SK-N-SH (cell line): ENCODE measurements around the gene NOCT. TPM values are rescaled to one million over a fixed set of nuclear protein-coding genes. Genes with fewer than 3 reads are reported as not detected.
A peak's percentile ranks its signal among the peaks of the same experiment; 100 is the strongest.

Source experiments
- CTCF ChIA-PET: fragments of 300-600, 350-600 bp; formaldehyde crosslinking; extraction: SDS; loops from one replicate; lab custom pipeline; 2021; lab: Yijun Ruan, JAX
- POLR2A ChIA-PET: fragments of 350-600 bp; sonication (Branson Sonifier 250); formaldehyde crosslinking; extraction: SDS; loops from one replicate; lab custom pipeline; 2020; ENCODE audit warnings: antibody characterized with exemption, inconsistent platforms; lab: Yijun Ruan, JAX
- DNase-seq: peaks from one replicate; pipeline ENCODE4 v3.0.0; 2012
- H2AFZ ChIP-seq: fragments of 200-600 bp; sonication (generic); 2 replicates; pipeline ENCODE4 v1.8.1; 2016; ENCODE audit warnings: antibody characterized with exemption, mild to moderate bottlenecking, low read depth
- H3F3A ChIP-seq: fragments of 200-600 bp; sonication (generic); replicated peaks from 2 replicates; pipeline ENCODE3; 2016; ENCODE audit warnings: antibody characterized with exemption, mild to moderate bottlenecking; ENCODE audit not compliant: insufficient read depth
- H3K27ac ChIP-seq, 2 experiments: fragments of 200-500 bp in 1 of 2; fragments of 200-600 bp in 1 of 2; sonication (Bioruptor generic) in 1 of 2; sonication (generic), shearing (Covaris generic) in 1 of 2; 2 replicates each; pipeline versions ENCODE4 v1.5.1 to v1.6.1; 2014 to 2016; ENCODE audit warnings: low read depth in 2 of 2, inconsistent platforms in 1 of 2, low read length in 1 of 2, mild to moderate bottlenecking in 1 of 2, mixed read lengths in 1 of 2
- H3K27me3 ChIP-seq: fragments of 200-600 bp; sonication (generic), shearing (Covaris generic); 2 replicates; pipeline ENCODE4 v1.6.1; 2016; ENCODE audit warnings: mixed run types; ENCODE audit not compliant: insufficient read depth
- H3K36me3 ChIP-seq, 2 experiments: fragments of 200-500 bp in 1 of 2; fragments of 200-600 bp in 1 of 2; sonication (Bioruptor generic) in 1 of 2; sonication (generic) in 1 of 2; replicated peaks in 1 of 2; 2 replicates each; pipeline versions ENCODE3 to v1.5.1; 2014 to 2016; ENCODE audit warnings: low read length in 1 of 2, mild to moderate bottlenecking in 1 of 2; ENCODE audit not compliant: insufficient read depth in 2 of 2, control insufficient read depth in 1 of 2
- H3K4me1 ChIP-seq, 2 experiments: fragments of 200-500 bp in 1 of 2; fragments of 200-600 bp in 1 of 2; sonication (Bioruptor generic) in 1 of 2; sonication (generic), shearing (Covaris generic) in 1 of 2; 2 replicates each; pipeline versions ENCODE4 v1.5.1 to v1.6.1; 2014 to 2016; ENCODE audit warnings: low read depth in 1 of 2, low read length in 1 of 2, mixed run types in 1 of 2; ENCODE audit not compliant: insufficient read depth in 2 of 2, control insufficient read depth in 1 of 2
- H3K4me2 ChIP-seq: fragments of 200-600 bp; sonication (generic), shearing (Covaris generic); 2 replicates; pipeline ENCODE4 v1.6.1; 2017; ENCODE audit warnings: mixed run types
- H3K4me3 ChIP-seq, 2 experiments: fragments of 200-500 bp in 1 of 2; fragments of 200-600 bp in 1 of 2; sonication (Bioruptor generic) in 1 of 2; sonication (generic), shearing (Covaris generic) in 1 of 2; 2 replicates each; pipeline versions ENCODE4 v1.5.1 to v1.8.1; 2014 to 2016; ENCODE audit warnings: low read depth in 2 of 2, inconsistent platforms in 1 of 2, low read length in 1 of 2, mild to moderate bottlenecking in 1 of 2, mixed read lengths in 1 of 2, moderate library complexity in 1 of 2
- H3K79me2 ChIP-seq: fragments of 200-600 bp; sonication (generic); 2 replicates; pipeline ENCODE4 v1.8.1; 2017; ENCODE audit warnings: mild to moderate bottlenecking; ENCODE audit not compliant: insufficient read depth
- H3K9ac ChIP-seq: fragments of 200-600 bp; sonication (generic); 2 replicates; pipeline ENCODE4 v1.6.1; 2017; ENCODE audit warnings: mixed run types
- H3K9me2 ChIP-seq: fragments of 200-600 bp; sonication (generic); 2 replicates; pipeline ENCODE4 v1.6.1; 2017; ENCODE audit warnings: mixed run types
- H3K9me3 ChIP-seq: fragments of 200-600 bp; sonication (generic); 2 replicates; pipeline ENCODE4 v1.6.1; 2017; ENCODE audit warnings: mixed run types, mild to moderate bottlenecking, moderate library complexity
- H4K20me1 ChIP-seq: fragments of 200-600 bp; sonication (generic); 2 replicates; pipeline ENCODE4 v1.6.1; 2017; ENCODE audit warnings: mild to moderate bottlenecking, mixed run types; ENCODE audit not compliant: insufficient read depth
- CHD2 ChIP-seq: fragments of 150-350 bp; IDR thresholded peaks from 2 replicates; pipeline ENCODE4 v1.6.1; 2018; ENCODE audit warnings: low read length; ENCODE audit not compliant: partially characterized antibody
- EZH2phosphoT487 ChIP-seq: fragments of 200-600 bp; sonication (generic); IDR thresholded peaks from 2 replicates; pipeline ENCODE4 v1.6.1; 2017; ENCODE audit warnings: low read depth, mixed run types, mild to moderate bottlenecking, antibody characterized with exemption, moderate library complexity, borderline replicate concordance
- GABPA ChIP-seq: IDR thresholded peaks from 2 replicates; pipeline ENCODE4 v1.4.0; 2012; ENCODE audit warnings: low read depth, mild to moderate bottlenecking
- GATA2 ChIP-seq: sonication (generic); formaldehyde crosslinking; IDR thresholded peaks from 2 replicates; pipeline ENCODE4 v1.5.0; 2020; ENCODE audit warnings: mild to moderate bottlenecking, missing genetic modification reagents
- MXI1 ChIP-seq: IDR thresholded peaks from 2 replicates; pipeline ENCODE4 v1.6.1; 2012; ENCODE audit warnings: mild to moderate bottlenecking, low read depth, low read length, improper control_type of control experiment
- NFIC ChIP-seq: IDR thresholded peaks from 2 replicates; pipeline ENCODE4 v1.4.0; 2012; ENCODE audit warnings: borderline replicate concordance
- NRF1 ChIP-seq: IDR thresholded peaks from 2 replicates; pipeline ENCODE4 v1.6.1; 2012; ENCODE audit warnings: low read depth, mild to moderate bottlenecking, low read length
- POLR2AphosphoS5 ChIP-seq: IDR thresholded peaks from 2 replicates; pipeline ENCODE4 v1.6.1; 2012; ENCODE audit warnings: low read depth, low read length
- RFX5 ChIP-seq: IDR thresholded peaks from 2 replicates; pipeline ENCODE4 v1.6.1; 2012; ENCODE audit warnings: mild to moderate bottlenecking, improper control_type of control experiment, low read length
- SIN3A ChIP-seq: IDR thresholded peaks from 2 replicates; pipeline ENCODE4 v1.6.1; 2012; ENCODE audit warnings: low read depth, mild to moderate bottlenecking, low read length, moderate library complexity, borderline replicate concordance
- SMC3 ChIP-seq: IDR thresholded peaks from 2 replicates; pipeline ENCODE4 v1.6.1; 2012; ENCODE audit warnings: low read depth, low read length, improper control_type of control experiment
- TAF1 ChIP-seq: IDR thresholded peaks from 2 replicates; pipeline ENCODE4 v1.6.1; 2012; ENCODE audit warnings: low read depth, mild to moderate bottlenecking, low read length, moderate library complexity, borderline replicate concordance
- TEAD4 ChIP-seq: IDR thresholded peaks from 2 replicates; pipeline ENCODE4 v1.4.0; 2012; ENCODE audit warnings: mild to moderate bottlenecking, borderline replicate concordance; ENCODE audit not compliant: insufficient read depth
- WGBS: methylation state at CpG from one replicate; pipeline ENCODE4 v1.1.6; 2017; ENCODE audit warnings: low lambda C conversion rate; 5-methylcytosine and 5-hydroxymethylcytosine counted together
- polyA plus RNA-seq, 3 experiments: library from polyadenylated mRNA; depleted of rRNA; stranded (reverse); fragments of >200 nt; gene quantifications; 2 replicates each; pipeline ENCODE4 v1.2.3, GENCODE V29; 2012
- TF ChIP-seq, protein P1 (sequence below): IDR thresholded peaks from 2 replicates; pipeline ENCODE4 v1.6.1; 2012; ENCODE audit warnings: mild to moderate bottlenecking, low read depth, low read length, moderate library complexity
- TF ChIP-seq, protein P2 (sequence below): IDR thresholded peaks from 2 replicates; pipeline ENCODE4; 2012
- TF ChIP-seq, protein P3 (sequence below): IDR thresholded peaks from 2 replicates; pipeline ENCODE4 v1.4.0; 2012; ENCODE audit warnings: low read depth, borderline replicate concordance
- TF ChIP-seq, protein P4 (sequence below): IDR thresholded peaks from 2 replicates; pipeline ENCODE4 v1.4.0; 2012; ENCODE audit warnings: low read depth
- TF ChIP-seq, protein P5 (sequence below): fragments of 150-350 bp; IDR thresholded peaks from 2 replicates; pipeline ENCODE4 v1.6.1; 2016; ENCODE audit warnings: mild to moderate bottlenecking, low read depth, low read length

NOCT gene
- polyA plus RNA-seq, 1 of the 3 experiments (the other 2 are of a cell fraction) = 3.8 TPM

DNA sequence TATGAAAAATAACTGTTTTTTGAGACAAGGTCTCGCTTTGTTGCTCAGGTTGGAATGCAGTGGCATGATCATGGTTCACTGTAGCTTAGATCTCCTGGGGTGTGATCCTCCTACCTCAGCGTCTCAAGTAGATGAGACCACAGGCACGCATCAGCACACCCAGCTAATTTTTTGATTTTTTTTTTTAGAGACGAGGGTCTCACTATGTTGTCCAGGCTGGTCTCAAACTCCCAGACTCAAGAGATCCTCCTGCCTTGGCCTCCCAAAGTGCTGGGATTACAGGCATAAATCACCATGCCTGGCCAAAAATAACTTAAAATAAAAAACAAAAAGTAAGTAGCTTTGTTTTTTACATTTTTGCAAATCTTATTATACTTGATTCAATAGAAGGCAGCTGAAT is 63.3 kb downstream of the NOCT start (continued):
- TF ChIP-seq, protein P1, sequence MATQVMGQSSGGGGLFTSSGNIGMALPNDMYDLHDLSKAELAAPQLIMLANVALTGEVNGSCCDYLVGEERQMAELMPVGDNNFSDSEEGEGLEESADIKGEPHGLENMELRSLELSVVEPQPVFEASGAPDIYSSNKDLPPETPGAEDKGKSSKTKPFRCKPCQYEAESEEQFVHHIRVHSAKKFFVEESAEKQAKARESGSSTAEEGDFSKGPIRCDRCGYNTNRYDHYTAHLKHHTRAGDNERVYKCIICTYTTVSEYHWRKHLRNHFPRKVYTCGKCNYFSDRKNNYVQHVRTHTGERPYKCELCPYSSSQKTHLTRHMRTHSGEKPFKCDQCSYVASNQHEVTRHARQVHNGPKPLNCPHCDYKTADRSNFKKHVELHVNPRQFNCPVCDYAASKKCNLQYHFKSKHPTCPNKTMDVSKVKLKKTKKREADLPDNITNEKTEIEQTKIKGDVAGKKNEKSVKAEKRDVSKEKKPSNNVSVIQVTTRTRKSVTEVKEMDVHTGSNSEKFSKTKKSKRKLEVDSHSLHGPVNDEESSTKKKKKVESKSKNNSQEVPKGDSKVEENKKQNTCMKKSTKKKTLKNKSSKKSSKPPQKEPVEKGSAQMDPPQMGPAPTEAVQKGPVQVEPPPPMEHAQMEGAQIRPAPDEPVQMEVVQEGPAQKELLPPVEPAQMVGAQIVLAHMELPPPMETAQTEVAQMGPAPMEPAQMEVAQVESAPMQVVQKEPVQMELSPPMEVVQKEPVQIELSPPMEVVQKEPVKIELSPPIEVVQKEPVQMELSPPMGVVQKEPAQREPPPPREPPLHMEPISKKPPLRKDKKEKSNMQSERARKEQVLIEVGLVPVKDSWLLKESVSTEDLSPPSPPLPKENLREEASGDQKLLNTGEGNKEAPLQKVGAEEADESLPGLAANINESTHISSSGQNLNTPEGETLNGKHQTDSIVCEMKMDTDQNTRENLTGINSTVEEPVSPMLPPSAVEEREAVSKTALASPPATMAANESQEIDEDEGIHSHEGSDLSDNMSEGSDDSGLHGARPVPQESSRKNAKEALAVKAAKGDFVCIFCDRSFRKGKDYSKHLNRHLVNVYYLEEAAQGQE = no peak
- TF ChIP-seq SMC3 (no peak), GABPA (no peak), TAF1 (no peak)
- TF ChIP-seq, all 33 proteins: peak for 0

DNA sequence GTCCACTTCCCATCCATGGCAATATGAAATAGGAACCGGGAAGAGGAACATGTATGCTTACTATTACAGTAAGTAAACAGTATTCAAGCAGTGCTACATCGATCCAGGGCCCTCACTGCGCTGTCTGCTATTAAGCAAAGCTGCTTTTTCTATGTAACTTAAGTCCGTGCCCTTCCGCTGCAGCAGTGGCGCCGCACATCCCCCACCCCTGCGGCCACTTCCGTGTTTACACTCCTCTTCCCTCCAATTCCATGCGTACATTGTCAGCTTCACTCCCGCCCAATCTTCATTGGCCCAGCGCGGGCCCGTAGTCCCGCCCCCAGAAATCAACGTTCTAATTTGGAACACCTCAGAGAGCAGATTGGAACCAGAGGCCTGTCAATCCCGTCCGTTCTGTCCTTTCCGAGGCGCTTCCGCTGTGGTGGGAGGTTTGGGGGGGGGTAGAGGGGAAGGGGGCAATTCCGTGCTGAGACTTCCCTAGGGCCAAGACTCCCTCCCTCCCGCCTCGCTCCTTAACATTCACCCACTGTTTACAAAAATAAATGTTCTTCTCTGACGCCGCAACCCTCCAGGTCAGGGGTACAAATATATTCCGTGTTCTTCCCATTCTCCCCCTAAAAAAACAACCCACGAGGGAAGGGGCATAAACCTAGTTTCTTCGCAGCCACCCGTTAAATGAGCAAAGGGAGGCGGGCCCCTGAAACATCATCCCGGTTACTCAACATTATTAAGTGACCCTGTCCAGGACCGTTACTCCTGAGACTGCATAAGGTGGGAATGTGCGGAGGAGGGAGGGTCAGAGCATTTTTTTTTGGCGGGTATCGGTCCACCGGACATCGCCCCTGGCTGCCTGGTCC is 67.4 kb downstream of the NOCT start:
- H3K4me3 ChIP-seq = peak overlapping the region; percentile 68 to 84
- peaks cover 25% of the 10 kb centered on the region for H3F3A ChIP-seq
- peaks cover 43% of the 10 kb centered on the region for H4K20me1 ChIP-seq
- DNase-seq = peak; percentile 89
- CTCF ChIA-PET = interaction anchor here (0.7 to 10.5 kb wide), 4 partner anchors 16 to 214 kb away, joined by 3 to 74 read pairs (median 4); no protein-coding TSS in a partner anchor
- peak overlapping the region; percentile 94 for H3K9ac ChIP-seq
- no peaks in the 10 kb centered on the region for H3K9me2 ChIP-seq
- H3K36me3 ChIP-seq = peaks cover 3 to 13% of the 10 kb centered on the region in 2 experiments
- WGBS = under 1% methylated on average over 32 of the region's 38 CpGs
- peak overlapping the region; percentile 97 to 98 for H3K27ac ChIP-seq
- no peaks in the 10 kb centered on the region for H3K9me3 ChIP-seq
- H3K4me1 ChIP-seq = peaks cover 9 to 13% of the 10 kb centered on the region in 2 experiments; a peak in 2 of 4 replicates
- H3K79me2 ChIP-seq = peaks cover 58% of the 10 kb centered on the region
- POLR2A ChIA-PET = interaction anchor here (0.7 kb wide), 3 partner anchors 95 to 370 kb away, joined by 3 to 4 read pairs (median 3); partner anchors contain the start of genes ELF2 and NAA15
- peak overlapping the region; percentile 57; the same call in 1 of the 2 replicates for H2AFZ ChIP-seq
- H3K4me2 ChIP-seq = peak overlapping the region; percentile 97
- H3K27me3 ChIP-seq = no peaks in the 10 kb centered on the region
- TF ChIP-seq, protein P2, sequence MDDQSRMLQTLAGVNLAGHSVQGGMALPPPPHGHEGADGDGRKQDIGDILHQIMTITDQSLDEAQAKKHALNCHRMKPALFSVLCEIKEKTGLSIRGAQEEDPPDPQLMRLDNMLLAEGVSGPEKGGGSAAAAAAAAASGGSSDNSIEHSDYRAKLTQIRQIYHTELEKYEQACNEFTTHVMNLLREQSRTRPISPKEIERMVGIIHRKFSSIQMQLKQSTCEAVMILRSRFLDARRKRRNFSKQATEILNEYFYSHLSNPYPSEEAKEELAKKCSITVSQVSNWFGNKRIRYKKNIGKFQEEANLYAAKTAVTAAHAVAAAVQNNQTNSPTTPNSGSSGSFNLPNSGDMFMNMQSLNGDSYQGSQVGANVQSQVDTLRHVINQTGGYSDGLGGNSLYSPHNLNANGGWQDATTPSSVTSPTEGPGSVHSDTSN = peak; percentile 98
- peak; percentile 97 for TF ChIP-seq MXI1
- peak; percentile 31; the same call in 1 of the 2 replicates for TF ChIP-seq POLR2AphosphoS5
- TF ChIP-seq GABPA = peak; percentile 74
- peak; percentile 99 for TF ChIP-seq SIN3A
- TF ChIP-seq EZH2phosphoT487 = no peak
- TF ChIP-seq RFX5 = peak; percentile 50; the same call in 1 of the 2 replicates
- TF ChIP-seq, protein P3, sequence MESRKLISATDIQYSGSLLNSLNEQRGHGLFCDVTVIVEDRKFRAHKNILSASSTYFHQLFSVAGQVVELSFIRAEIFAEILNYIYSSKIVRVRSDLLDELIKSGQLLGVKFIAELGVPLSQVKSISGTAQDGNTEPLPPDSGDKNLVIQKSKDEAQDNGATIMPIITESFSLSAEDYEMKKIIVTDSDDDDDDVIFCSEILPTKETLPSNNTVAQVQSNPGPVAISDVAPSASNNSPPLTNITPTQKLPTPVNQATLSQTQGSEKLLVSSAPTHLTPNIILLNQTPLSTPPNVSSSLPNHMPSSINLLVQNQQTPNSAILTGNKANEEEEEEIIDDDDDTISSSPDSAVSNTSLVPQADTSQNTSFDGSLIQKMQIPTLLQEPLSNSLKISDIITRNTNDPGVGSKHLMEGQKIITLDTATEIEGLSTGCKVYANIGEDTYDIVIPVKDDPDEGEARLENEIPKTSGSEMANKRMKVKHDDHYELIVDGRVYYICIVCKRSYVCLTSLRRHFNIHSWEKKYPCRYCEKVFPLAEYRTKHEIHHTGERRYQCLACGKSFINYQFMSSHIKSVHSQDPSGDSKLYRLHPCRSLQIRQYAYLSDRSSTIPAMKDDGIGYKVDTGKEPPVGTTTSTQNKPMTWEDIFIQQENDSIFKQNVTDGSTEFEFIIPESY = no peak
- no peak for TF ChIP-seq GATA2 (CRISPR knock-in tag)
- no peak for TF ChIP-seq TEAD4
- TF ChIP-seq CHD2 = peak; percentile 95
- TF ChIP-seq, protein P4, sequence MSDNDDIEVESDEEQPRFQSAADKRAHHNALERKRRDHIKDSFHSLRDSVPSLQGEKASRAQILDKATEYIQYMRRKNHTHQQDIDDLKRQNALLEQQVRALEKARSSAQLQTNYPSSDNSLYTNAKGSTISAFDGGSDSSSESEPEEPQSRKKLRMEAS = peak; percentile 94
- TF ChIP-seq TAF1 = peak; percentile 50; the same call in 1 of the 2 replicates
- no peak for TF ChIP-seq NFIC
- no peak for TF ChIP-seq NRF1
- TF ChIP-seq, protein P5, sequence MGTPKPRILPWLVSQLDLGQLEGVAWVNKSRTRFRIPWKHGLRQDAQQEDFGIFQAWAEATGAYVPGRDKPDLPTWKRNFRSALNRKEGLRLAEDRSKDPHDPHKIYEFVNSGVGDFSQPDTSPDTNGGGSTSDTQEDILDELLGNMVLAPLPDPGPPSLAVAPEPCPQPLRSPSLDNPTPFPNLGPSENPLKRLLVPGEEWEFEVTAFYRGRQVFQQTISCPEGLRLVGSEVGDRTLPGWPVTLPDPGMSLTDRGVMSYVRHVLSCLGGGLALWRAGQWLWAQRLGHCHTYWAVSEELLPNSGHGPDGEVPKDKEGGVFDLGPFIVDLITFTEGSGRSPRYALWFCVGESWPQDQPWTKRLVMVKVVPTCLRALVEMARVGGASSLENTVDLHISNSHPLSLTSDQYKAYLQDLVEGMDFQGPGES = peak; percentile 49
